NOMO-1 treated with DMSO at 0.1 percent for 48 hours (cell line): ENCODE data around the gene CCT5.
"Not testable (repeated sequence)": the region's sequence is repeated elsewhere in the genome, so short reads cannot be mapped to it uniquely, and the experiment has no call there.

Experiments
- DNase-seq: peaks from one replicate; lab custom pipeline; 2025; ENCODE audit not compliant: unreplicated experiment; lab: John Stamatoyannopoulos, UW

CCT5 gene

DNA sequence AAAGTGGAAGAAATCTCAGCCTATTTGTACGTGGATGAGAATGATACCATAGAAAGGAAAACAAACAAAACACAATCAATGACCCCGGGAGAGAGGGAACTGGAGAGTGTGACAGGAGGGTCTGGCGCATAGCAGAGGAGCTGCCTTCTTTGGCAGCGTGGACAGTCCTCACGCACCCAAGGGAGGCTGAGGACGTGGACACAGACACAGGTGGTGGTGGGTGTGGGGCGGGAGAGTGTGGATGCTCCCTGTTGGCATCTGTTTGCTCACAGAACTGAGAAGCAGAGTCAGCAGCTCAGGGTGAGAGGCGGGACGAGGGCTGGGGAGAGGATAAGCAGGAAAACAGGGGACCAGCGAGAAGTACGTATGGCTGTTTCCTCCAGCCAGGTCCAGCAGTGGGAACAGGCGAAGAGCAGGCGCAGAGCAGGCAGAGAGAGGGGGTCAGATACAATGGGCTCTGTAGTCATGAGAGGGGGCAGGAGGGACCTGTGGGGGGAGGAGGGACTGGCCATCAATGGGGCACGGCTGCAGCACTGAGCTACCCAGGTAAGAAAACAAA lies 47.6 kb downstream of the CCT5 start:
- DNase-seq = no peak

DNA sequence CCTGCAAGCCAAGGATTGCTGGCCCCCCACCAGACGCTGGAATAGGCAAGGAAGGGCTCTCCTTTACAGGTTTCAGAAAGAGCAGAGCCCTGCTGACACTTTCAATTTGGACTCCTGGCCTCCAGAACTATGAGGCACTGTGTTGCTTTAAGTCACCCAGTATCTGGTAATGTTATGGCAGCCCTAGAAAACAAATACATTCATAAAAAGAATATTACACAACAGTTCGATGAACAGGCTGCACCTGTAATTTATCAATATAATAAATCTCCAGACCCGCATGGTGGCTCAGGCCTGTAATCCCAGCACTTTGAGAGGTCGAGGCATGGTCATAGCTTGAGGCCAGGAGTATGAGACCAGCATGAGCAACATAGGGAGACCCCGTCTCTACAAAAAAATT lies 50.2 kb downstream of the CCT5 start:
- no peak for DNase-seq

DNA sequence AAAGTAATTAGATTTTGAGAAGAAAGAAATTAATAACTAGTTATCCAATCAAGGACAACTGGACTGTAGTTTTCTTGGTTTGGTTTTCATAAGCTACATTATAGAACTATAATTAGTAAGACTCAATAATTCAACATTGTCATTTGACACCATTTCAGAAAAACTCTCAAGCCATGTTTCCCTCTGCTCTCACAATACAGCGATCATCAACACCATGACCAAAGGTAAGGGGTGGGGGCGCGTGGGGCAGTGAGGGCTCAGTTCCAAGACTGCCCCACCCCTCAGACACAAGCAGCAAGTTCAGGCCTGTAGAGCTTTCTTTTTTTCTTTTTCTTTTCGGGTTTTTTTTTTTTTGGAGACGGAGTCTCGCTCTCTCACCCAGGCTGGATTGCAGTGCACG lies 51.2 kb downstream of the CCT5 start:
- DNase-seq = no peak

DNA sequence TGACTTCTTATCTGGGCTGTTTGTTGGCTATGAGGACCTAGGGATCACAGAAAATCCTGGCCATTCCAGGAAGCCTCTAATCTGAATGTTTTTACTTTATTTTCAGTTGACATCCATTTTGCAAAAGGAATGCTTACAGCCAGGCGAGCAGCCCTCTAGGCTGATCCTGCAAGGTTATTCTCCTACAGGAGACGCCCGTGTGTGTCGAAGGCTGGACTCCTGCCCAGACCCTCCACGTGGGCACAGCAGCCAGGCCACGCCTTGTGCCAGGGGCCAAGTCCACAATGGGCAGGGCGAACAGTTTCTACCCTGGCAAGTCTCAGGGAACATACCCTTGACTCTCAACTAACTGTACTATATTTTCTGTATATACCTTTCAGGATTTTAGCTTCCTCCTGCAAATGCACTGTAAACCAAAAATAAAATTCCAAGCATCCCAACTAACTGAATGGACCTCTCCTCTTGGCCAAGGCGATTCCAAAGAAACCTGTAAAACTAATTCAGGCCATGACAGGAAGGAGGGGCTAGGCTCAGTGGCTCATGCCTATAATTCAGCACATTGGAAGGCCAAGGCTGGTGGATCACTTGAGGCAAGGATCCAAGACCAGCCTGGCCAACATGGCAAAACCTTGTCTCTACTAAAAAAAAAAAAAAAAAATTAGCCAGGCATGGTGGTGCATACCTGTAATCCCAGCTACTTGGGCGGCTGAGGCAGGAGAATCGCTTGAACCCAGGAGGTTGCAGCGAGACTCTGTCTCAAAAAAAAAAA lies 51.9 kb downstream of the CCT5 start:
- no peak for DNase-seq

DNA sequence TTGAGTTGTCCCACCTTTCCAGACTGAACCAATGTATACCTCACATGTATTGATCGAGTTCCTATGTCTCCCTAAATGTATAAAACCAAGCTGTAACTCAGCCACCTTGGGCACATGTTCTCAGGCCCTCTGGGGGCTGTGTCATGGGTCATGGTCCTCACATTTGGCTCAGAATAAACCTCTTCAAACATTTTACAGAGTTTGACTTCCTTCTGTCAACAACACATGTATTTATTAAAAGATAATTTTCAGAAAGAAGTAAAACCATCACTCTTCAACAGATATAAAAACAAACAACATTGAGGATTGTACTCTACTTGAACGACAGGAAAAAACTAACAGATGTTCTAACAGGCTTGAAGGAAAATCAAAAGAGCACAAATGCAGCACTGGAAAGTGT lies 53.1 kb downstream of the CCT5 start:
- no peak for DNase-seq

DNA sequence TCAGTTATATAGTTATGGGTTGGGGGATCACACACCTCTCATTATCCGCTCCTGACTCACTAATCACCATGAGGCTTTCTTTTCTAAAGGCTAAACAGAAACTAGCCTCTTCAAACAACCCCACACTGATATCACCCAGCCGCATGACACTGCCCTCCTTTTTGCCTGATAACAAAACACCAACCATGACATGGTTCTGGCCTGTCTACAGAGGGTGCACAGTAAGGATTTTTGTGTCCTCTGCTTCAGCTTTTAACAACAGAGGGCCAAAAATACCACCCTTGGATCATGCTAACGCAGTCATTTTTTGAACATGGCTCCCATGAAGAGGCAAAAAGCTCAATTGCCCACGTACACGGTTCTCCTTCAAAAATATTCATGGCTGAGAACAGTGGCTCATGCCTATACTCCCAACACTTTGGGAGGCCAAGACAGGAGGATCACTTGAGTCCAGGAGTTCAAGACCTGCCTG lies 53.7 kb downstream of the CCT5 start:
- DNase-seq = no peak

DNA sequence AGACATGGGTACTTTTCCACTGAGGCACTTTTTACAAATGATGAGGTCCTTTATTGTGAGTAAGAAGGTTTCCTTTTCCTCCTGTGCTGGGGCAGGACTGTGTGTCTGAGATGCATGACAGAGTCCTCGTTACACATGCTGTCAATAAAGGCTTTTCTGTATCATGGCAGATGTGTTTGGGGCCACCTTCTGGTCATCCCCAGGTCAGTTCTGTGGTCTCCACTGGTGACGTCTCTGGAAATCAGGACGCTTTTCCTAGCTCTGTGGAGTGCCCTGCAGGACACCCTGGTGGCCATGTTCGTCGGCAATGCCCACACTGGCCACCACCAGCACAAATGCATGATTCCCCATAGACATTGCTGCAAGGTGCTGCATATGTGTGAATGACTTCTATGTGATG lies 54.9 kb downstream of the CCT5 start:
- no peak for DNase-seq

DNA sequence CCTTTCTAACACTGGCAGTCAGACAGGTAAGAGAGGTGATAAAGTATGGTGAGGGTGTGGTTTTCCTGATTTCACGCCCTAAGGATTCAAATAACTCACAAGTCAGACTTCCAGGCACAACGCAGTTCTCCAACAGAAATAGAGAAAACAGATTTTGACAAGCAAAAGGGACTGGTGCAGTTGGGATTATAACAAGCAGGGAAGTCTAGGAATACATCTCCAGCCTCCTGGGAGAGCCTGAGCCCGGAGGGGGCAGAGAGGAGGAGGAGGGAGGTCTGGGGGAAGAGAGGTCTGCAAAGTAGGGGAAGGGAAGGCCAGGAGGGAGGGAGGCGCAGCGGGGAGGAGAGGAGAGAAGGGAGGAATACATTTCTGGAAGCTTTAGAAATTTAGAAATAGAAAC lies 56.0 kb downstream of the CCT5 start:
- no peak for DNase-seq

DNA sequence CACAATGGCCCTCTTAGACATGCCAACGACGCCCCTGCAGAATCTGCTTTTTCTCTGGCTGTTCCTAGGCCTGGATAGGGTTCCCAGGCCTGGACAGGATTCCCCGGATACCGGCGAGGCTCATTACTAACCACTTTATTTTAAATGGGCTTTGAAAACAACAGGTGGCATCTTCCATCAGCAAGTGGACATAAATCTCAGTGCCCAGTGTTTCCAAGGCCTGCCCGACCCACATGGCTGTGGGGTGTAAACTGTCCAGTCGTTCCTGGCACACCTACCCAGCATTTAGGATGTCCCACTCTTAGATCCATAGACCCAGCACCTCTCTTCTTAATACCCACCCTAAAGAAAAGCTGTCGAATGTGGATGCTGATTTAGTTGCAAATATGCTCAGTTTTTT lies 56.7 kb downstream of the CCT5 start:
- no peak for DNase-seq

DNA sequence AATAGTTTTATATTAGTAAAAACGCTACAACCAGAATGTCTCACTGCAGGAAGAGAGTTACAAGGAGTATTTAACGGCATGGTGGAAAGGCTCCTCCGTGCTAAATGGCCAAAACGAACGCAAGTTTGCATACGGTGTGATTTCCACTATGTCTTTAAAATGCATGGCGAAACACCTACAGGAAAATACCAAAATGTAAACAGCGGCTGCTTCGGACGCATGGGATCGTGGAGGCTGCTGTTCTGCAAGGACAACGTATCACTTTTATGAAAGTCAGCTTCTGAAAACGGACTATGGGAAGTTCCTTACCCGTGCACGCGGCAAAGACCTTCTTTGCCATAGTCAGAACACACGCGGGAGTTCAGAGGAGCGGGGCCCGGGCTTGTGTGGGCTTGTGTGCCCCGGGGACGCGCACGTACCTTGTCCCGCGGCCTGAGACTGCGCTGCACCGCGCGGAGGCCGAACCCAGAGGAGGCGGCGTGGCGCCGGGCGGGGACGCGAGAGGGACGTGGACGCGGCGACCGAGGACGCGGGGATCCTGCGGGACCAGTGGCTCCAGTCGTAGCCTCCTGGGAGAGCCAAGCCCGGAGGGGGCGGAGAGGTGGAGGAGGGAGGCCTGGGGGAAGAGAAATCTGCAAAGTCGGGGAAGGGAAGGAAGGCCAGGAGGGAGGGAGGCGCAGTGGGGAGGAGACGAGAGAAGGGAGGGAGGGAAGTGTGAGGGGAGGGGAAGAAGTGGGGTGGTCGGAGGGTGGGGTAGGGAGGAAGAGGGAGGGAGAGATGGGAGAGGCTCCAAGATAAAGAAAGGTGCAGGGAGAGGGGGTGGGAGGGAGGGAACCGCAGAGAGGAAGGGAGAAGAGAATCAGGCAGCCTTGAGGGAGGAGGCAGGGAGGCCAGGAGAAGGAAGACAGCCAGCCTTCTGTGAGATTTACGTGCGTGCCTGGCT lies 57.4 kb downstream of the CCT5 start, which contains the start of gene CMBL:
Gene CMBL (minus strand): TSS at position 697 of the 943 bp plus-strand sequence. CDS start 17,140 bp downstream, outside the sequence.
- peak; percentile 73 for DNase-seq

DNA sequence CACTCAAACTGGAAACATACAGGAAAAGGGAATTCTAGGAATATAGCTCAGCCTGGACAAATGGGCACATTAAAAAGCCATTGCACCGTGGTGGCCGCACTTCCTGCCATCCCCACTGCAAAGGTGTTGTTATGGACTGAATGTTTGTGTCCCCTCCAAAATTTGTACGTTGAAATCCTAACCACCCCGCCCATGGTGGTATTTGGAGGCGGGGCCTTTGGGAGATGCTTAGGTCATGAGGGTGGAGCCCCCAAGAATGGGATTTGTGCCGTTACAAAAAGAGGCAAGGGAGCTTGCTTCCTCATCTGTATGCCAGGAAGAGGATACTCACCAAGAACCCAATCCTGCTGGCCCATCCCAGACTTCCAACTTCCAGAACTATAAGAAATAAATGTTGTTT lies 58.8 kb downstream of the CCT5 start:
- no peak for DNase-seq

DNA sequence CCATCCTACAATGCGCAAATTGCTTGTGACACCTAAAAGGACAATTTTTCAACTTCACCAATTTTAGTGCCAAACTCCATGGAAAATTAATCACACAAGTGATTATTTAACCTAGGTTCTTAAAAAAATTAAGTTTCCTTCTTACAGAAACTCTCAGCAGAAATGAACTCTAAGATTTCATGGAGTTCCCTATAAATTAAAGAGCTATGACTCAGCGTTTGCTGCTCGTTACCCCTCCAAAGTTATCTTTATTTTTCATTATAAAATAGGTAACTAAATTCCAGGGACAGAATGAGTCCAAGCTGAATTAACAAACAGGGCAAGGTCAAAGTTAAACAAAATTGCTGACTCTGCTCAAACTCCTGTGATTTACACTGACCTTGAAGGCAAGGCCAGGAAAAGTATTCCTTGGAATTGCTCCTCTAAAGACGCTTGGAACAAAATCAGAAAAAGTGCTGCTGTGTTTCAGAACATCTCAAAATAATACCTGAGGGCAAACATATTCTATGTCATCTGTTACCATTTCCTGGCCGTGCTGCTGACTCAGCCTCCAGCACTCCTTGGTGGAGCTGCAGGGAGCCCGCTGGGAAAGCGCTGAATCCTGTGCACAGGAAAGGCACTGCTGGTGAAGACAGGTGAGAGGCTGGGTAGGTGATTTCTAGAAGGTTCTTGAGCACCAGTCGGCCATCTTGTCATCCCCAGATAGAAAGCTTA lies 60.1 kb downstream of the CCT5 start:
- peak; percentile 25 for DNase-seq

DNA sequence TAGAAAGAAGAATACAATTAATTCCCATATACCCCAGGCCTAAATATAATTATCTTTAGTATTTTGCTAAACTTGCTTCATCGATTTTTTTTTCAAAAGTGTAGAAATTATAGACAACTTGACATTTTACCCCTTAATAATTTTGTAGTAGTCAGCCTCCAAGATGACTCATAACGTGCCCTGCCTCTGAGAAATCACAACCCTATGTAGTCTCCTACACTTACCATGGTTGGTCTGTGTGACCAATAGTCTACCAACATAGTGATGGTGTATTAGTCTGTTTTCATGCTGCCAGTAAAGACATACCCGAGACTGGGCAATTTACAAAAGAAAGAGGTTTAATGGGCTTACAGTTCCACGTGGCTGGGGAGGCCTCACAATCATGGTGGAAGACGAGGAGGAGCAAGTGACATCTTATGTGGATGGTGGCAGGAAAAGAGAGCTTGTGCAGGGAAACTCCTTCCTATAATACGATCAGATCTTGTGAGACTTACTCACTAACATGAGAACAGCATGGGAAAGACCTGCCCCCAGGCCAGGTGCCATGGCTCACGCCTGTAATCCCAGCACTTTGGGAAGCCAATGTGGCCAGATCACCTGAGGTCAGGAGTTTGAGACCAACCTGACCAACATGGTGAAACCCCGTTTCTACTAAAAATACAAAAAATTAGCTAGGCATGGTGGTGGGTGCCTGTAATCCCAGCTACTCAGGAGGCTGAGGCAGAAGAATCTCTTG lies 60.9 kb downstream of the CCT5 start:
- DNase-seq = not testable (repeated sequence)

DNA sequence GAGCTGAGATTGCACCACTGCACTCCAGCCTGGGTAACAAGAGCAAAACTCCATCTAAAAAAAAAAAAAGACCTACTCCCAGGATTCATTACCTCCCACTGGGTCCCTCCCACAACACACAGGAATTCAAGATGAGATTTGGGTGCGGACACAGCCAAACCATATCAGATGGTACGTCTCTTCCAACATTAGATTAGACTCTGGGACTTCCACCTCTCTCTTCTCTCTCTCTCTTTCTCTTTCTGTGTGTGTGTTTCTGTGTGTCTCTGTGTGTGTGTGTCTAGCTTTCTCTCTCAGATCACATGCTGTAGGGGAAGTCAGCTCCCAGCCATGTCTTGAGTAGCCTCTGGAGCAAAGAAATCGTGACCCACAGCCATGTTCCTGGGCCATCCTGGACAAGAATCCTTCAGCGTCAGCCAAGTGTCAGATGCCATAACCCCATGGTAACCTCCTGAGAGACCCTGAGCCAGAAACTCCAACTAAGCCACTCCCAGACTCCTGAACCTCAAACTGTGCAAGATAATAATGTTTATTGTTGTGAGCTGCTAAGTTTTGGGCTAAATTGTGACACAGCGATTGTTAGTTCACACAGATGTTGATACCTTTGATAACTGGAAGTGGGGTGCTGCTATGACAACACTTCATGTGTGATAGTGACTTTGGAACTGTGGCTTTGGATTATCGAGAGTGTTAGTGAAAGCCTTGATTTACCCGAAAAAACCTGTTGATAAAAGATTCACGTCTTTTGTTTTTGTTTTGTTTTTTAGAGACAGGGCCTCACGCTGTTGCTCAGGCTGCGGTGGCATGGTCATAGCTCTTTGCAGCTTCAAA lies 61.7 kb downstream of the CCT5 start:
- no peak for DNase-seq

DNA sequence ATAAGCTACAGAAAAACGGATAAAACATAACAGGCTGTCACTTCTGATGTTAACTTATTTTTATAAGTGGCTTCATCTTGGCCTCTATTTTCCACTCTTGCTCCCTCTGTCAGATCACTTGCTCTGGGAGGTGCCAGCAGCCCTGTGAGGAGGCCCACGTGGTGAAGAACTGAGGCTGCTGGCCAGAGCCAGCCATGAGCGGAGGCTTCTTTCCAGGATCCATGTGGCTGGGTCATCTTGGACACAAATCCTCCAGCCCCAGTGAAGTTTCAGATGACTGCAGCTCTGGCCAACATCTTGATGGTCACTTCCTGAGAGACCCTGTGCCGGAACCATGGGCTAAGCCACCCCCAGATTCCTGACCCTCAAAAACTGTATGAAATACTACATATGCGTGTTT lies 65.1 kb downstream of the CCT5 start:
- no peak for DNase-seq
